IMR-90 (cell line): ENCODE data around the gene ITFG1. TPM values are rescaled to one million over a fixed set of nuclear protein-coding genes. Genes with fewer than 3 reads are reported as not detected.
A peak's percentile ranks its signal among the peaks of the same experiment; 100 is the strongest.

Source experiments
- ATAC-seq: fragments of 200-7000 bp; cut with Tn5 transposase; 2 replicates; pipeline ENCODE4 v1.9.1; 2020; ENCODE audit warnings: low read depth, mild to moderate bottlenecking, moderate library complexity
- BruUV-seq: library from RNA; stranded (reverse); fragments of 400-500 nt; replicated peaks from 2 replicates; lab custom pipeline; 2021; lab: Mats Ljungman, UMichigan
- CTCF ChIA-PET: fragments of 300-600 bp; formaldehyde crosslinking; extraction: SDS; loops from one replicate; lab custom pipeline; 2021; ENCODE audit warnings: antibody characterized with exemption; lab: Yijun Ruan, JAX
- POLR2A ChIA-PET: fragments of 300-600 bp; sonication (Branson Sonifier 250); formaldehyde crosslinking; loops from one replicate; lab custom pipeline; 2022; ENCODE audit warnings: antibody characterized with exemption; ENCODE audit not compliant: unreplicated experiment; lab: Charles Lee
- DNase-seq: peaks from one replicate; pipeline ENCODE4 v3.0.0; 2013
- H2AFZ ChIP-seq: replicated peaks from 2 replicates; pipeline ENCODE3; 2013; ENCODE audit warnings: low read length, mild to moderate bottlenecking; ENCODE audit not compliant: poor library complexity
- H2AK5ac ChIP-seq: 2 replicates; pipeline ENCODE4 v1.6.1; 2013; ENCODE audit warnings: low read depth, low read length, inconsistent platforms
- H2AK9ac ChIP-seq: replicated peaks from 2 replicates; pipeline ENCODE3; 2013; ENCODE audit warnings: mild to moderate bottlenecking, low read depth, low read length, moderate library complexity; ENCODE audit not compliant: poor library complexity
- H2BK120ac ChIP-seq: 2 replicates; pipeline ENCODE4 v1.6.1; 2013; ENCODE audit warnings: low read depth, low read length, inconsistent platforms
- H2BK15ac ChIP-seq: 3 replicates; pipeline ENCODE4 v1.6.1; 2013; ENCODE audit warnings: low read depth, low read length, inconsistent platforms
- H2BK20ac ChIP-seq: 2 replicates; pipeline ENCODE4 v1.6.1; 2013; ENCODE audit warnings: low read depth, mild to moderate bottlenecking, inconsistent platforms, low read length, moderate library complexity
- H2BK5ac ChIP-seq: 2 replicates; pipeline ENCODE4 v1.6.1; 2013; ENCODE audit warnings: mild to moderate bottlenecking, low read depth, low read length, inconsistent platforms; ENCODE audit not compliant: poor library complexity, severe bottlenecking
- H3K14ac ChIP-seq: replicated peaks from 2 replicates; pipeline ENCODE4 v1.6.1; 2013; ENCODE audit warnings: low read depth, low read length, inconsistent platforms
- H3K18ac ChIP-seq: 2 replicates; pipeline ENCODE4 v1.6.1; 2013; ENCODE audit warnings: low read depth, low read length, control low read depth
- H3K23ac ChIP-seq: 2 replicates; pipeline ENCODE4 v1.6.1; 2013; ENCODE audit warnings: low read depth, low read length, inconsistent platforms
- H3K27ac ChIP-seq: 2 replicates; pipeline ENCODE4 v1.5.1; 2013; ENCODE audit warnings: mild to moderate bottlenecking, control low read depth, low read length; ENCODE audit not compliant: insufficient read depth
- H3K27me3 ChIP-seq: 2 replicates; pipeline ENCODE4 v1.6.1; 2013; ENCODE audit warnings: low read length; ENCODE audit not compliant: control insufficient read depth, insufficient read depth
- H3K36me3 ChIP-seq: 2 replicates; pipeline ENCODE4 v1.6.1; 2013; ENCODE audit warnings: low read length, mixed read lengths; ENCODE audit not compliant: control insufficient read depth, insufficient read depth
- H3K4ac ChIP-seq: 2 replicates; pipeline ENCODE4 v1.6.1; 2013; ENCODE audit warnings: low read depth, low read length, inconsistent platforms
- H3K4me1 ChIP-seq: 2 replicates; pipeline ENCODE4 v1.6.1; 2013; ENCODE audit warnings: low read length, mixed read lengths; ENCODE audit not compliant: control insufficient read depth, insufficient read depth
- H3K4me2 ChIP-seq: 2 replicates; pipeline ENCODE4 v1.6.1; 2013; ENCODE audit warnings: low read depth, mild to moderate bottlenecking, control low read depth, low read length, moderate library complexity
- H3K4me3 ChIP-seq: 2 replicates; pipeline ENCODE4 v1.5.1; 2013; ENCODE audit warnings: low read depth, mild to moderate bottlenecking, control low read depth, low read length, moderate library complexity; ENCODE audit not compliant: insufficient read depth
- H3K56ac ChIP-seq: 2 replicates; pipeline ENCODE4 v1.6.1; 2013; ENCODE audit warnings: low read length, inconsistent platforms; ENCODE audit not compliant: insufficient read depth; ENCODE audit errors: extremely low read depth
- H3K79me1 ChIP-seq, 2 experiments: 2 replicates each; pipeline ENCODE4 v1.6.1; 2013; ENCODE audit warnings: low read length in 2 of 2, inconsistent platforms in 1 of 2, low read depth in 1 of 2
- H3K9ac ChIP-seq: 2 replicates; pipeline ENCODE4 v1.6.1; 2013; ENCODE audit warnings: low read depth, low read length, control low read depth
- H3K9me1 ChIP-seq: 2 replicates; pipeline ENCODE4 v1.6.1; 2013; ENCODE audit warnings: low read length, inconsistent platforms; ENCODE audit not compliant: insufficient read depth
- H3K9me3 ChIP-seq: 2 replicates; pipeline ENCODE4 v1.6.1; 2013; ENCODE audit warnings: low read length; ENCODE audit not compliant: control insufficient read depth, insufficient read depth
- H4K20me1 ChIP-seq: 2 replicates; pipeline ENCODE4 v1.6.1; 2013; ENCODE audit warnings: low read length, inconsistent platforms; ENCODE audit not compliant: insufficient read depth
- H4K5ac ChIP-seq: 2 replicates; pipeline ENCODE4 v1.6.1; 2013; ENCODE audit warnings: mild to moderate bottlenecking, low read depth, low read length, control low read depth
- H4K8ac ChIP-seq, 2 experiments: 2 replicates each; pipeline ENCODE4 v1.6.1; 2013; ENCODE audit warnings: low read depth in 2 of 2, low read length in 2 of 2, control low read depth in 1 of 2, inconsistent platforms in 1 of 2
- H4K91ac ChIP-seq: 2 replicates; pipeline ENCODE4 v1.6.1; 2013; ENCODE audit warnings: low read depth, low read length, inconsistent platforms; ENCODE audit not compliant: insufficient read depth
- CEBPB ChIP-seq: IDR thresholded peaks from 2 replicates; pipeline ENCODE4 v1.6.1; 2012; ENCODE audit warnings: low read depth, low read length, improper control_type of control experiment
- CHD1 ChIP-seq: IDR thresholded peaks from 2 replicates; pipeline ENCODE4 v1.6.1; 2012; ENCODE audit warnings: low read depth, low read length, improper control_type of control experiment
- FOS ChIP-seq: fragments of 150-350 bp; IDR thresholded peaks from 2 replicates; pipeline ENCODE4 v1.6.1; 2016; ENCODE audit warnings: low read depth, low read length
- MAFK ChIP-seq: IDR thresholded peaks from 2 replicates; pipeline ENCODE4 v1.6.1; 2012; ENCODE audit warnings: low read depth, low read length, improper control_type of control experiment
- MAZ ChIP-seq: IDR thresholded peaks from 2 replicates; pipeline ENCODE4 v1.6.1; 2012; ENCODE audit warnings: low read depth, mild to moderate bottlenecking, low read length, improper control_type of control experiment, moderate library complexity, borderline replicate concordance
- MXI1 ChIP-seq: IDR thresholded peaks from 2 replicates; pipeline ENCODE4 v1.6.1; 2012; ENCODE audit warnings: low read depth, mild to moderate bottlenecking, low read length, moderate library complexity, borderline replicate concordance
- NFE2L2 ChIP-seq: fragments of 150-350 bp; IDR thresholded peaks from 2 replicates; pipeline ENCODE4 v1.6.1; 2016; ENCODE audit warnings: low read depth, mild to moderate bottlenecking, low read length
- POLR2A ChIP-seq: IDR thresholded peaks from 2 replicates; pipeline ENCODE4 v1.6.1; 2012; ENCODE audit warnings: mild to moderate bottlenecking, low read depth, low read length
- RCOR1 ChIP-seq: IDR thresholded peaks from 2 replicates; pipeline ENCODE4 v1.6.1; 2012; ENCODE audit warnings: mild to moderate bottlenecking, low read length, improper control_type of control experiment; ENCODE audit not compliant: insufficient replicate concordance
- RFX5 ChIP-seq: IDR thresholded peaks from 2 replicates; pipeline ENCODE4 v1.8.0; 2012; ENCODE audit warnings: low read depth, mild to moderate bottlenecking, low read length, moderate library complexity
- SMC3 ChIP-seq: fragments of 150-350 bp; IDR thresholded peaks from 2 replicates; pipeline ENCODE4 v1.6.1; 2016; ENCODE audit warnings: low read depth, mild to moderate bottlenecking, antibody characterized with exemption, low read length, moderate library complexity
- WGBS, 2 experiments: methylation state at CpG; one replicate each; pipeline versions ENCODE4 v1.1.5 to v1.1.7; 2013; ENCODE audit warnings: missing lambda C conversion rate in 2 of 2; ENCODE audit not compliant: insufficient read length in 1 of 2; ENCODE audit errors: extremely low coverage in 2 of 2; 5-methylcytosine and 5-hydroxymethylcytosine counted together
- dilution Hi-C: fragments of 300-500 bp; cut with HindIII; formaldehyde crosslinking; loops from one replicate; pipeline ENCODE4 v1.14.3; 2018; ENCODE audit warnings: low sequenced_read_pairs; ENCODE audit not compliant: unreplicated experiment
- in situ Hi-C: fragments of 300-500 bp; cut with MboI; formaldehyde crosslinking; loops from 3 replicates; pipeline ENCODE4 v1.14.3; 2019; ENCODE audit warnings: low sequenced_read_pairs, inconsistent platforms, mixed read lengths
- intact Hi-C: fragments of 100-400 bp; cut with micrococcal nuclease; formaldehyde crosslinking; loops from 2 replicates; pipeline ENCODE4 v1.10.0; 2022
- polyA plus RNA-seq, 3 experiments: library from polyadenylated mRNA; depleted of rRNA; stranded (reverse); fragments of >200 nt; gene quantifications; 2 replicates each; pipeline ENCODE4 v1.2.3, GENCODE V29; 2012; ENCODE audit warnings: low replicate concordance in 1 of 3
- total RNA-seq: library from RNA; depleted of rRNA; stranded (reverse); fragments of >200 nt; gene quantifications from 2 replicates; pipeline ENCODE4 v1.2.3, GENCODE V29; 2012
- TF ChIP-seq, protein P1 (sequence below): fragments of 150-350 bp; IDR thresholded peaks from 2 replicates; pipeline ENCODE4 v1.6.1; 2017; ENCODE audit warnings: mild to moderate bottlenecking, antibody characterized with exemption, low read length, low read depth
- TF ChIP-seq, protein P2 (sequence below): conservative IDR thresholded peaks from 2 replicates; pipeline ENCODE4 v1.5.1; 2012; ENCODE audit warnings: mild to moderate bottlenecking, low read depth, low read length, improper control_type of control experiment
- TF ChIP-seq, protein P3 (sequence below): fragments of 150-350 bp; IDR thresholded peaks from 2 replicates; pipeline ENCODE4 v1.6.1; 2016; ENCODE audit warnings: low read depth, mild to moderate bottlenecking, low read length, moderate library complexity, borderline replicate concordance

Gene ITFG1
- total and polyA plus RNA-seq, 2 of the 4 experiments (the other 2 are of a cell fraction), result 54.3 to 60.4 TPM

DNA sequence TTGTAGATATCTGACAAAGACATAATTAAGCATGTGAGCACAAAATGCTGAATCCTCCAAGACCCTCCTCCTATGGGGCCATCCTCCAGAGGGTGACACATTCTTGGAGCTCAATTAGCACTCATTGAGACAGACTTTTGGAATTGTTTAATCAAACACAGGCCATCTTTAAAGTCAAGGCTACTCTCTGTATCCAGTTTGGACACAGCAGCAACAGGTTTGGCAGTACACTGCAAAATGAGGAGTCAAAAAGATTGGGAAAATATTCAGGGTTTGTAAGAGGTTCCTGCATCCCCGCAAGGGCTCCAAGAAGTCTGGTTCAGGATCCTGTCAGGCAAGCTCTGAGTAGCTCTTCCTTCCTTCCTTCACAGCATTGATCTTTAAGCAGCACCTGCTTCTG lies 1.3 kb downstream of the ITFG1 start:
- H3K9me1 ChIP-seq, result peaks cover 9% of the 10 kb centered on the region
- dilution Hi-C loops (no loop called here), in situ Hi-C loops (loop anchor here (25.0 kb wide), 1 partner anchor 703 kb away; the partner anchor contains the start of gene ABCC12), intact Hi-C loops (loop anchor here (2.0 to 10.0 kb wide), 4 partner anchors 275 to 705 kb away; no protein-coding TSS in a partner anchor)
- no peak overlapping the region for H3K4ac ChIP-seq
- H2BK5ac ChIP-seq, result no peak overlapping the region
- no peak overlapping the region; the same call in 1 of the 2 replicates for H3K23ac ChIP-seq
- no peak overlapping the region for H2BK120ac ChIP-seq
- H3K9ac ChIP-seq, result no peak overlapping the region
- POLR2A ChIA-PET, result no interaction called here
- CTCF ChIA-PET, result no interaction called here
- peak overlapping the region; percentile 84; the same call in 1 of the 2 replicates for H3K4me3 ChIP-seq
- no CpG with 5 or more reads among the region's 1 CpG for WGBS, 2 experiments
- H2AK5ac ChIP-seq, result no peak overlapping the region
- H4K8ac ChIP-seq, result peak overlapping the region; percentile 95 to 98; a peak in 2 of 4 replicates
- no peak for DNase-seq
- peaks cover 7% of the 10 kb centered on the region for H3K36me3 ChIP-seq
- no peak for ATAC-seq
- H3K14ac ChIP-seq, result no peak overlapping the region
- TF ChIP-seq NFE2L2, result no peak
- TF ChIP-seq MAZ, result no peak
- no peak for TF ChIP-seq FOS
- TF ChIP-seq, protein P1, sequence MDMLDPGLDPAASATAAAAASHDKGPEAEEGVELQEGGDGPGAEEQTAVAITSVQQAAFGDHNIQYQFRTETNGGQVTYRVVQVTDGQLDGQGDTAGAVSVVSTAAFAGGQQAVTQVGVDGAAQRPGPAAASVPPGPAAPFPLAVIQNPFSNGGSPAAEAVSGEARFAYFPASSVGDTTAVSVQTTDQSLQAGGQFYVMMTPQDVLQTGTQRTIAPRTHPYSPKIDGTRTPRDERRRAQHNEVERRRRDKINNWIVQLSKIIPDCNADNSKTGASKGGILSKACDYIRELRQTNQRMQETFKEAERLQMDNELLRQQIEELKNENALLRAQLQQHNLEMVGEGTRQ, result no peak
- no peak for TF ChIP-seq SMC3
- TF ChIP-seq CEBPB, result no peak
- TF ChIP-seq RFX5, result no peak
- TF ChIP-seq, protein P2, sequence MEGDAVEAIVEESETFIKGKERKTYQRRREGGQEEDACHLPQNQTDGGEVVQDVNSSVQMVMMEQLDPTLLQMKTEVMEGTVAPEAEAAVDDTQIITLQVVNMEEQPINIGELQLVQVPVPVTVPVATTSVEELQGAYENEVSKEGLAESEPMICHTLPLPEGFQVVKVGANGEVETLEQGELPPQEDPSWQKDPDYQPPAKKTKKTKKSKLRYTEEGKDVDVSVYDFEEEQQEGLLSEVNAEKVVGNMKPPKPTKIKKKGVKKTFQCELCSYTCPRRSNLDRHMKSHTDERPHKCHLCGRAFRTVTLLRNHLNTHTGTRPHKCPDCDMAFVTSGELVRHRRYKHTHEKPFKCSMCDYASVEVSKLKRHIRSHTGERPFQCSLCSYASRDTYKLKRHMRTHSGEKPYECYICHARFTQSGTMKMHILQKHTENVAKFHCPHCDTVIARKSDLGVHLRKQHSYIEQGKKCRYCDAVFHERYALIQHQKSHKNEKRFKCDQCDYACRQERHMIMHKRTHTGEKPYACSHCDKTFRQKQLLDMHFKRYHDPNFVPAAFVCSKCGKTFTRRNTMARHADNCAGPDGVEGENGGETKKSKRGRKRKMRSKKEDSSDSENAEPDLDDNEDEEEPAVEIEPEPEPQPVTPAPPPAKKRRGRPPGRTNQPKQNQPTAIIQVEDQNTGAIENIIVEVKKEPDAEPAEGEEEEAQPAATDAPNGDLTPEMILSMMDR, result no peak
- no peak for TF ChIP-seq RCOR1
- TF ChIP-seq, protein P3, sequence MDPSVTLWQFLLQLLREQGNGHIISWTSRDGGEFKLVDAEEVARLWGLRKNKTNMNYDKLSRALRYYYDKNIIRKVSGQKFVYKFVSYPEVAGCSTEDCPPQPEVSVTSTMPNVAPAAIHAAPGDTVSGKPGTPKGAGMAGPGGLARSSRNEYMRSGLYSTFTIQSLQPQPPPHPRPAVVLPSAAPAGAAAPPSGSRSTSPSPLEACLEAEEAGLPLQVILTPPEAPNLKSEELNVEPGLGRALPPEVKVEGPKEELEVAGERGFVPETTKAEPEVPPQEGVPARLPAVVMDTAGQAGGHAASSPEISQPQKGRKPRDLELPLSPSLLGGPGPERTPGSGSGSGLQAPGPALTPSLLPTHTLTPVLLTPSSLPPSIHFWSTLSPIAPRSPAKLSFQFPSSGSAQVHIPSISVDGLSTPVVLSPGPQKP, result no peak
- TF ChIP-seq POLR2A, result no peak
- no peak for TF ChIP-seq MXI1
- TF ChIP-seq CHD1, result no peak
- no peak for TF ChIP-seq MAFK
- H3K9me3 ChIP-seq, result no peaks in the 10 kb centered on the region
- H4K91ac ChIP-seq, result no peak overlapping the region
- H4K5ac ChIP-seq, result no peak overlapping the region; the same call in 1 of the 2 replicates
- H3K4me2 ChIP-seq, result peak overlapping the region; percentile 94
- no peak overlapping the region for H2AFZ ChIP-seq
- no peak overlapping the region for H2BK20ac ChIP-seq
- H3K27me3 ChIP-seq, result no peaks in the 10 kb centered on the region
- no peak overlapping the region for H3K27ac ChIP-seq
- no peak overlapping the region for H2AK9ac ChIP-seq
- H3K56ac ChIP-seq, result no peak overlapping the region
- H3K79me1 ChIP-seq, result peaks cover 26 to 52% of the 10 kb centered on the region in 2 experiments
- no peak overlapping the region for H2BK15ac ChIP-seq
- BruUV-seq, result no TSS peak
- H3K18ac ChIP-seq, result no peak overlapping the region
- H4K20me1 ChIP-seq, result no peaks in the 10 kb centered on the region; the same call in 1 of the 2 replicates
- peaks cover 4% of the 10 kb centered on the region; the same call in 1 of the 2 replicates for H3K4me1 ChIP-seq
